ENCODE results near the gene PDZRN3.

PDZRN3 gene

DNA sequence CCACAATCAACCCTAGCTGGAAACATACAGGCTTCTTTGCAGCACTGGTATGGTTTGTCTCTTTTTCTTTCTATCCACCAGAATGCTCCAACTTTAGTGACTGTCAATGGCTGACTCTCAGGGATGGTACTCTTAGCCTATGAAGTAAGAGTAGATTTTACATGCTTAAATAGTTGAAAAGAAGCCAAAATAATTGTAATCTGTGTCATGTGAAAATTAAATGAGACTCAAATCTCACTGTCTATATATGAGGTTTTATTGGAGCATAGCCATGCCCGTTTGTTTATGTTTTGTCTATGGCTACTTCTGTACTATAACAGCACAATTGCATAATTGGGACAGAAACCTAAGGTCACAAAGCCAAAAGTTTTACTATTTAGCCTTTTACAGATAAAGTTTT lies 29.1 kb upstream of the PDZRN3 start:
- peak; percentile 23 to 77 for DNase-seq (ENCODE audit: low read depth in 2 of 2)
- TF ChIP-seq CTCF (IDR thresholded peaks at IDR 0.05; ENCODE audit: low read depth, low read length): no peak
- no peak overlapping the region for H3K4me3 ChIP-seq (replicated peaks in 1 of 2; ENCODE audit: low read depth in 2 of 2, low read length in 2 of 2)

DNA sequence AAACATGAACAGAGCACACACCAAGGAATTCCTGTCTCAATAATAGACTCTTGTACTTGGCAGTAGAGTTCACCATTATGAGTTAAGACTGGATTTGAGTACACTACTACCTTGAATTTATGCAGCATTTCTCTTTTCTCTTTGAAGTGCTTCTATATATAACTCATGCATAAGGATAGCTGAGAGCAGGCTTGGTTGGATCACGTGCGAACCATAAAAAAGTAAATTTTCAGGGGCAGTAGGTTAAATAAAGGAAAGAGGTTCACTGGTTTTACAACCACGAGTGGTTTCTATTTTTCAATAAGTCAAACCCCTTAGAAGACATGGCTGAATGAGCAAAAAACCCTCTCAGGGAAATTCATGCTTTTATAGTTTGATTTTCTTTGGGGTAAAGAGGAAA lies 28.6 kb upstream of the PDZRN3 start:
- no peak for DNase-seq (ENCODE audit: low read depth in 2 of 2)
- no peak overlapping the region for H3K4me3 ChIP-seq (replicated peaks in 1 of 2; ENCODE audit: low read depth in 2 of 2, low read length in 2 of 2)
- no peak for TF ChIP-seq CTCF (IDR thresholded peaks at IDR 0.05; ENCODE audit: low read depth, low read length)

DNA sequence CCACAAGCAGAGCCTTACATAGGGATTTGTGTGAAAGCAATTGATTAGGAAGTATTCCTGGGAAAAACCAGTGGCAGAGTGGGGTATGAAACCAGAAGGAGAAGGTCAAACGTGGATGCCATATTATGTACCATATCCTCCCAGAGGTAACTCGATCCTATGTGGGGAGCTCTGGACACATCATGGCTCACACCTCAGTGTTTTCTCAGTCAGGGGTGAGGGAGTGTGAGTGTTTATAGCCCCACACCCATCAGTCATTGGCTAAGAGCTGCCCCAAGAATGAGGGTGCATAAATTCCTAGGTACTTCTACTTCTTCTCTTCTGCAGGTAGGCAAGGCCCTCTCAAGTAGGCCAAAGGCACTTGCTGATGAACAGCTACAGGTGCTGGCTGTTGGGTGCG lies 28.2 kb upstream of the PDZRN3 start:
- TF ChIP-seq CTCF (IDR thresholded peaks at IDR 0.05; ENCODE audit: low read depth, low read length): no peak
- no peak for DNase-seq (ENCODE audit: low read depth in 2 of 2)
- H3K4me3 ChIP-seq (replicated peaks in 1 of 2; ENCODE audit: low read depth in 2 of 2, low read length in 2 of 2): no peak overlapping the region

DNA sequence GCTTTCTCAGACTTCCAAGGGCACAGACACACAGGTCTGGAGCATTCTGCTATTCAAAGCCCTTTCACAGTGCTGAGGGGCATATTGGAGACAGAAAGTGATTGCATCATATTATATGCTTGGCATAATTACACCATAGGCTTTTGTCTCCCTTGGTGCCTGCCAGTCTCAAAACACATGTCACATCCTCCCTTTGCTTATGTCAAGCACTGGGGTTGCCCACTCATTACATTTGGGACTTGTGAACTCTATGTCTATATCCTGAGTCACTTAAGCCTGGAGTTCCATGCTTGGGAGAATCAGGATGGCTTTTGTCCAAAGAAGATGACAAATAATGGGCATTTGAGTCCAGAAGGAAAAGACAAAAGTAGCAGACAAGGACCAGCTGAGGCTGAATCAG lies 12.3 kb upstream of the PDZRN3 start:
- peak in 1 of 2 donors; percentile 49 for DNase-seq (ENCODE audit: low read depth in 2 of 2)
- H3K4me3 ChIP-seq (replicated peaks in 1 of 2; ENCODE audit: low read depth in 2 of 2, low read length in 2 of 2): no peak overlapping the region
- no peak for TF ChIP-seq CTCF (IDR thresholded peaks at IDR 0.05; ENCODE audit: low read depth, low read length)

GRCh38 chr3:73635254-73635653 lies 10.5 kb upstream of the PDZRN3 start:
- H3K4me3 ChIP-seq (replicated peaks in 1 of 2; ENCODE audit: low read depth in 2 of 2, low read length in 2 of 2): no peak overlapping the region
- TF ChIP-seq CTCF (IDR thresholded peaks at IDR 0.05; ENCODE audit: low read depth, low read length): no peak
- DNase-seq (ENCODE audit: low read depth in 2 of 2): no peak

GRCh38 chr3:73633916-73634344 lies 9.2 kb upstream of the PDZRN3 start:
- no peak overlapping the region for H3K4me3 ChIP-seq (replicated peaks in 1 of 2; ENCODE audit: low read depth in 2 of 2, low read length in 2 of 2)
- no peak for TF ChIP-seq CTCF (IDR thresholded peaks at IDR 0.05; ENCODE audit: low read depth, low read length)
- DNase-seq (ENCODE audit: low read depth in 2 of 2): peak in 1 of 2 donors; percentile 48

DNA sequence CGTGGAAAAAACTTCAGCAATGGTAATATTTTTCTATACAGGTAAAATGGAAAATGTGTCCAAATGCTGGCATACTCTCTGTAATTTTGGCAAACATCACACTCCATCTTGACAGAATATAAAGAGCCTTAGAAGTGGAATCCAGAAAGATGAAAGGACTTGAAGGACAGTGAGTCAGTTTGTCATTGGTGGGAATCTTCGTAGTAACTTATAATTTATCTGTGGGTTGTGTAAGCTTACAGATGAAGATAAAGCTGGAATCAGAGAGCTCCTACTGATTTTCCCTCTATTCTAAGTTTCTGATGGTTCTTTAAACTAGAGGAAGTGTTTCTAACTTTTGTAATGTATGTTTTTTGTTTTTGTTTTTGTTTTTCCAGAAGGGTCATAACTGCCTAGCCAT lies 8.7 kb upstream of the PDZRN3 start:
- H3K4me3 ChIP-seq (replicated peaks in 1 of 2; ENCODE audit: low read depth in 2 of 2, low read length in 2 of 2): no peak overlapping the region
- DNase-seq (ENCODE audit: low read depth in 2 of 2): no peak

More for the DNA sequence above, 8.7 kb upstream of the PDZRN3 start:
- no peak for TF ChIP-seq CTCF (IDR thresholded peaks at IDR 0.05; ENCODE audit: low read depth, low read length)

All from cardiac fibroblast (primary cell).